IMR-90 (cell line): ENCODE measurements around the gene TSPAN14. TPM values are rescaled to one million over a fixed set of nuclear protein-coding genes. Genes with fewer than 3 reads are reported as not detected.

Experiments used
- ATAC-seq: fragments of 200-7000 bp; cut with Tn5 transposase; 2 replicates; pipeline ENCODE4 v1.9.1; 2020; ENCODE audit warnings: low read depth, mild to moderate bottlenecking, moderate library complexity
- BruUV-seq: library from RNA; stranded (reverse); fragments of 400-500 nt; replicated peaks from 2 replicates; lab custom pipeline; 2021; lab: Mats Ljungman, UMichigan
- CTCF ChIA-PET: fragments of 300-600 bp; formaldehyde crosslinking; extraction: SDS; loops from one replicate; lab custom pipeline; 2021; ENCODE audit warnings: antibody characterized with exemption; lab: Yijun Ruan, JAX
- POLR2A ChIA-PET: fragments of 300-600 bp; sonication (Branson Sonifier 250); formaldehyde crosslinking; loops from one replicate; lab custom pipeline; 2022; ENCODE audit warnings: antibody characterized with exemption; ENCODE audit not compliant: unreplicated experiment; lab: Charles Lee
- DNase-seq: peaks from one replicate; pipeline ENCODE4 v3.0.0; 2013
- H2AFZ ChIP-seq: replicated peaks from 2 replicates; pipeline ENCODE3; 2013; ENCODE audit warnings: low read length, mild to moderate bottlenecking; ENCODE audit not compliant: poor library complexity
- H2AK5ac ChIP-seq: 2 replicates; pipeline ENCODE4 v1.6.1; 2013; ENCODE audit warnings: low read depth, low read length, inconsistent platforms
- H2AK9ac ChIP-seq: replicated peaks from 2 replicates; pipeline ENCODE3; 2013; ENCODE audit warnings: mild to moderate bottlenecking, low read depth, low read length, moderate library complexity; ENCODE audit not compliant: poor library complexity
- H2BK120ac ChIP-seq: 2 replicates; pipeline ENCODE4 v1.6.1; 2013; ENCODE audit warnings: low read depth, low read length, inconsistent platforms
- H2BK15ac ChIP-seq: 3 replicates; pipeline ENCODE4 v1.6.1; 2013; ENCODE audit warnings: low read depth, low read length, inconsistent platforms
- H2BK20ac ChIP-seq: 2 replicates; pipeline ENCODE4 v1.6.1; 2013; ENCODE audit warnings: low read depth, mild to moderate bottlenecking, inconsistent platforms, low read length, moderate library complexity
- H2BK5ac ChIP-seq: 2 replicates; pipeline ENCODE4 v1.6.1; 2013; ENCODE audit warnings: mild to moderate bottlenecking, low read depth, low read length, inconsistent platforms; ENCODE audit not compliant: poor library complexity, severe bottlenecking
- H3K14ac ChIP-seq: replicated peaks from 2 replicates; pipeline ENCODE4 v1.6.1; 2013; ENCODE audit warnings: low read depth, low read length, inconsistent platforms
- H3K18ac ChIP-seq: 2 replicates; pipeline ENCODE4 v1.6.1; 2013; ENCODE audit warnings: low read depth, low read length, control low read depth
- H3K23ac ChIP-seq: 2 replicates; pipeline ENCODE4 v1.6.1; 2013; ENCODE audit warnings: low read depth, low read length, inconsistent platforms
- H3K27ac ChIP-seq: 2 replicates; pipeline ENCODE4 v1.5.1; 2013; ENCODE audit warnings: mild to moderate bottlenecking, control low read depth, low read length; ENCODE audit not compliant: insufficient read depth
- H3K27me3 ChIP-seq: 2 replicates; pipeline ENCODE4 v1.6.1; 2013; ENCODE audit warnings: low read length; ENCODE audit not compliant: control insufficient read depth, insufficient read depth
- H3K36me3 ChIP-seq: 2 replicates; pipeline ENCODE4 v1.6.1; 2013; ENCODE audit warnings: low read length, mixed read lengths; ENCODE audit not compliant: control insufficient read depth, insufficient read depth
- H3K4ac ChIP-seq: 2 replicates; pipeline ENCODE4 v1.6.1; 2013; ENCODE audit warnings: low read depth, low read length, inconsistent platforms
- H3K4me1 ChIP-seq: 2 replicates; pipeline ENCODE4 v1.6.1; 2013; ENCODE audit warnings: low read length, mixed read lengths; ENCODE audit not compliant: control insufficient read depth, insufficient read depth
- H3K4me2 ChIP-seq: 2 replicates; pipeline ENCODE4 v1.6.1; 2013; ENCODE audit warnings: low read depth, mild to moderate bottlenecking, control low read depth, low read length, moderate library complexity
- H3K4me3 ChIP-seq: 2 replicates; pipeline ENCODE4 v1.5.1; 2013; ENCODE audit warnings: low read depth, mild to moderate bottlenecking, control low read depth, low read length, moderate library complexity; ENCODE audit not compliant: insufficient read depth
- H3K56ac ChIP-seq: 2 replicates; pipeline ENCODE4 v1.6.1; 2013; ENCODE audit warnings: low read length, inconsistent platforms; ENCODE audit not compliant: insufficient read depth; ENCODE audit errors: extremely low read depth
- H3K79me1 ChIP-seq, 2 experiments: 2 replicates each; pipeline ENCODE4 v1.6.1; 2013; ENCODE audit warnings: low read length in 2 of 2, inconsistent platforms in 1 of 2, low read depth in 1 of 2
- H3K9ac ChIP-seq: 2 replicates; pipeline ENCODE4 v1.6.1; 2013; ENCODE audit warnings: low read depth, low read length, control low read depth
- H3K9me1 ChIP-seq: 2 replicates; pipeline ENCODE4 v1.6.1; 2013; ENCODE audit warnings: low read length, inconsistent platforms; ENCODE audit not compliant: insufficient read depth
- H3K9me3 ChIP-seq: 2 replicates; pipeline ENCODE4 v1.6.1; 2013; ENCODE audit warnings: low read length; ENCODE audit not compliant: control insufficient read depth, insufficient read depth
- H4K20me1 ChIP-seq: 2 replicates; pipeline ENCODE4 v1.6.1; 2013; ENCODE audit warnings: low read length, inconsistent platforms; ENCODE audit not compliant: insufficient read depth
- H4K5ac ChIP-seq: 2 replicates; pipeline ENCODE4 v1.6.1; 2013; ENCODE audit warnings: mild to moderate bottlenecking, low read depth, low read length, control low read depth
- H4K8ac ChIP-seq, 2 experiments: 2 replicates each; pipeline ENCODE4 v1.6.1; 2013; ENCODE audit warnings: low read depth in 2 of 2, low read length in 2 of 2, control low read depth in 1 of 2, inconsistent platforms in 1 of 2
- H4K91ac ChIP-seq: 2 replicates; pipeline ENCODE4 v1.6.1; 2013; ENCODE audit warnings: low read depth, low read length, inconsistent platforms; ENCODE audit not compliant: insufficient read depth
- BHLHE40 ChIP-seq: fragments of 150-350 bp; IDR thresholded peaks from 2 replicates; pipeline ENCODE4 v1.6.1; 2016; ENCODE audit warnings: mild to moderate bottlenecking, low read depth, low read length
- CHD1 ChIP-seq: IDR thresholded peaks from 2 replicates; pipeline ENCODE4 v1.6.1; 2012; ENCODE audit warnings: low read depth, low read length, improper control_type of control experiment
- FOS ChIP-seq: fragments of 150-350 bp; IDR thresholded peaks from 2 replicates; pipeline ENCODE4 v1.6.1; 2016; ENCODE audit warnings: low read depth, low read length
- MAZ ChIP-seq: IDR thresholded peaks from 2 replicates; pipeline ENCODE4 v1.6.1; 2012; ENCODE audit warnings: low read depth, mild to moderate bottlenecking, low read length, improper control_type of control experiment, moderate library complexity, borderline replicate concordance
- MXI1 ChIP-seq: IDR thresholded peaks from 2 replicates; pipeline ENCODE4 v1.6.1; 2012; ENCODE audit warnings: low read depth, mild to moderate bottlenecking, low read length, moderate library complexity, borderline replicate concordance
- POLR2A ChIP-seq: IDR thresholded peaks from 2 replicates; pipeline ENCODE4 v1.6.1; 2012; ENCODE audit warnings: mild to moderate bottlenecking, low read depth, low read length
- RAD21 ChIP-seq: IDR thresholded peaks from 2 replicates; pipeline ENCODE4 v1.6.1; 2012; ENCODE audit warnings: low read length, improper control_type of control experiment
- RCOR1 ChIP-seq: IDR thresholded peaks from 2 replicates; pipeline ENCODE4 v1.6.1; 2012; ENCODE audit warnings: mild to moderate bottlenecking, low read length, improper control_type of control experiment; ENCODE audit not compliant: insufficient replicate concordance
- RFX5 ChIP-seq: IDR thresholded peaks from 2 replicates; pipeline ENCODE4 v1.8.0; 2012; ENCODE audit warnings: low read depth, mild to moderate bottlenecking, low read length, moderate library complexity
- SMC3 ChIP-seq: fragments of 150-350 bp; IDR thresholded peaks from 2 replicates; pipeline ENCODE4 v1.6.1; 2016; ENCODE audit warnings: low read depth, mild to moderate bottlenecking, antibody characterized with exemption, low read length, moderate library complexity
- WGBS, 2 experiments: methylation state at CpG; one replicate each; pipeline versions ENCODE4 v1.1.5 to v1.1.7; 2013; ENCODE audit warnings: missing lambda C conversion rate in 2 of 2; ENCODE audit not compliant: insufficient read length in 1 of 2; ENCODE audit errors: extremely low coverage in 2 of 2; 5-methylcytosine and 5-hydroxymethylcytosine counted together
- dilution Hi-C: fragments of 300-500 bp; cut with HindIII; formaldehyde crosslinking; loops from one replicate; pipeline ENCODE4 v1.14.3; 2018; ENCODE audit warnings: low sequenced_read_pairs; ENCODE audit not compliant: unreplicated experiment
- in situ Hi-C: fragments of 300-500 bp; cut with MboI; formaldehyde crosslinking; loops from 3 replicates; pipeline ENCODE4 v1.14.3; 2019; ENCODE audit warnings: low sequenced_read_pairs, inconsistent platforms, mixed read lengths
- intact Hi-C: fragments of 100-400 bp; cut with micrococcal nuclease; formaldehyde crosslinking; loops from 2 replicates; pipeline ENCODE4 v1.10.0; 2022
- polyA plus RNA-seq, 3 experiments: library from polyadenylated mRNA; depleted of rRNA; stranded (reverse); fragments of >200 nt; gene quantifications; 2 replicates each; pipeline ENCODE4 v1.2.3, GENCODE V29; 2012; ENCODE audit warnings: low replicate concordance in 1 of 3
- total RNA-seq: library from RNA; depleted of rRNA; stranded (reverse); fragments of >200 nt; gene quantifications from 2 replicates; pipeline ENCODE4 v1.2.3, GENCODE V29; 2012
- TF ChIP-seq, protein P1 (sequence below): fragments of 150-350 bp; IDR thresholded peaks from 2 replicates; pipeline ENCODE4 v1.6.1; 2017; ENCODE audit warnings: mild to moderate bottlenecking, antibody characterized with exemption, low read length, low read depth
- TF ChIP-seq, protein P2 (sequence below): conservative IDR thresholded peaks from 2 replicates; pipeline ENCODE4 v1.5.1; 2012; ENCODE audit warnings: mild to moderate bottlenecking, low read depth, low read length, improper control_type of control experiment

Gene TSPAN14
- total and polyA plus RNA-seq, 2 of the 4 experiments (the other 2 are of a cell fraction) = 18.5 to 43.0 TPM

DNA sequence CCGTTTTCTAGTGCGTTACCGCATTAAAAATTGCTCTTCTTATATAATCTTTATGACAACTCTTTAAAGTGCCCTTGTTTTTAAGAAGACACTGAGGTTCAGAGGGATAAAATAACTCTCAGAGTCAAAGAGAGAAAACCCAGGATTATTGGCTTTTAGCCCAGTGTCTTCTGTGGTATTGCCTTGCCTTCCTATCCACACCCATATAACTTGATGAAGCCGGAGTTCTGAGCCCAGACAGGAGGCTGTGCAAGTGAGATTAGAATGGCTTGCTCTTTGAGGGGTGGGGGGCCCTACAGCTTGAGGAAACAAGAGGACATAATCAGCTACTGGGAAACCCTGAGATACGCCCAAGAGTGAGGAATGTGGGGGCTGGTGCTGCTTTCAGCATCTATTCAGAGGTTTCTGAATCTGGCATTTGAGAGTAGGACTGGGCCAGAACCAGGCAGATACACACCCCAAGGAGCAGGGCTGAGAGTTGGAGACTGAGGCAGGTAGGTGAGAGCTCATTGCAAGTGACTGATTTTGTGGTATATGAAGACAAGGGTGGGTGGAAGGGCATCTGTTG lies 43.4 kb upstream of the TSPAN14 start:
- dilution Hi-C loops = no loop called here
- H3K27ac ChIP-seq = no peak overlapping the region
- H4K5ac ChIP-seq = no peak overlapping the region
- TF ChIP-seq SMC3 (no peak), RAD21 (no peak), FOS (no peak), CHD1 (no peak), MAZ (no peak), RCOR1 (no peak), POLR2A (no peak), BHLHE40 (no peak), MXI1 (no peak), RFX5 (no peak)
- TF ChIP-seq, protein P1, sequence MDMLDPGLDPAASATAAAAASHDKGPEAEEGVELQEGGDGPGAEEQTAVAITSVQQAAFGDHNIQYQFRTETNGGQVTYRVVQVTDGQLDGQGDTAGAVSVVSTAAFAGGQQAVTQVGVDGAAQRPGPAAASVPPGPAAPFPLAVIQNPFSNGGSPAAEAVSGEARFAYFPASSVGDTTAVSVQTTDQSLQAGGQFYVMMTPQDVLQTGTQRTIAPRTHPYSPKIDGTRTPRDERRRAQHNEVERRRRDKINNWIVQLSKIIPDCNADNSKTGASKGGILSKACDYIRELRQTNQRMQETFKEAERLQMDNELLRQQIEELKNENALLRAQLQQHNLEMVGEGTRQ = no peak
- TF ChIP-seq, protein P2, sequence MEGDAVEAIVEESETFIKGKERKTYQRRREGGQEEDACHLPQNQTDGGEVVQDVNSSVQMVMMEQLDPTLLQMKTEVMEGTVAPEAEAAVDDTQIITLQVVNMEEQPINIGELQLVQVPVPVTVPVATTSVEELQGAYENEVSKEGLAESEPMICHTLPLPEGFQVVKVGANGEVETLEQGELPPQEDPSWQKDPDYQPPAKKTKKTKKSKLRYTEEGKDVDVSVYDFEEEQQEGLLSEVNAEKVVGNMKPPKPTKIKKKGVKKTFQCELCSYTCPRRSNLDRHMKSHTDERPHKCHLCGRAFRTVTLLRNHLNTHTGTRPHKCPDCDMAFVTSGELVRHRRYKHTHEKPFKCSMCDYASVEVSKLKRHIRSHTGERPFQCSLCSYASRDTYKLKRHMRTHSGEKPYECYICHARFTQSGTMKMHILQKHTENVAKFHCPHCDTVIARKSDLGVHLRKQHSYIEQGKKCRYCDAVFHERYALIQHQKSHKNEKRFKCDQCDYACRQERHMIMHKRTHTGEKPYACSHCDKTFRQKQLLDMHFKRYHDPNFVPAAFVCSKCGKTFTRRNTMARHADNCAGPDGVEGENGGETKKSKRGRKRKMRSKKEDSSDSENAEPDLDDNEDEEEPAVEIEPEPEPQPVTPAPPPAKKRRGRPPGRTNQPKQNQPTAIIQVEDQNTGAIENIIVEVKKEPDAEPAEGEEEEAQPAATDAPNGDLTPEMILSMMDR = no peak
- DNase-seq (no peak), ATAC-seq (no peak)
- H2BK15ac ChIP-seq = no peak overlapping the region
- H3K4ac ChIP-seq = no peak overlapping the region
- H3K9ac ChIP-seq = no peak overlapping the region
- no peaks in the 10 kb centered on the region for H3K79me1 ChIP-seq
- H3K18ac ChIP-seq = no peak overlapping the region
- H2BK5ac ChIP-seq = no peak overlapping the region
- H3K9me3 ChIP-seq = no peaks in the 10 kb centered on the region
- no peak overlapping the region for H3K23ac ChIP-seq
- H4K91ac ChIP-seq = no peak overlapping the region
- 83% methylated on average over 1 of the region's 5 CpGs; no CpG with 5 or more reads in 1 of the 2 experiments for WGBS, 2 experiments
- ChIA-PET POLR2A (no interaction called here), CTCF (interaction anchor here (1.4 kb wide), 1 partner anchor 95 kb away, joined by 3 read pairs; no protein-coding TSS in a partner anchor)
- peaks cover 3% of the 10 kb centered on the region; the same call in 1 of the 2 replicates for H3K4me1 ChIP-seq
- H2AK9ac ChIP-seq = no peak overlapping the region
- intact Hi-C loops = no loop called here
- H3K27me3 ChIP-seq = peaks cover 18% of the 10 kb centered on the region
- H2AK5ac ChIP-seq = no peak overlapping the region
- H3K14ac ChIP-seq = no peak overlapping the region
- H3K4me3 ChIP-seq = no peak overlapping the region
- peaks cover 3% of the 10 kb centered on the region; the same call in 1 of the 2 replicates for H3K9me1 ChIP-seq
- no peak overlapping the region for H4K8ac ChIP-seq
- no peak overlapping the region for H2BK120ac ChIP-seq
- H3K4me2 ChIP-seq = no peak overlapping the region
- no peak overlapping the region for H2BK20ac ChIP-seq
- no peak overlapping the region for H2AFZ ChIP-seq
- in situ Hi-C loops = no loop called here
- no peaks in the 10 kb centered on the region for H3K36me3 ChIP-seq
- no peak overlapping the region for H3K56ac ChIP-seq
- H4K20me1 ChIP-seq = no peaks in the 10 kb centered on the region
- no TSS peak for BruUV-seq
